Parathyroid adenoma (tissue), 2 donors: ENCODE data around the gene CD34.

Source experiments
- H2AFZ ChIP-seq: fragments of 300-600 bp; sonication (generic); one replicate; pipeline ENCODE4 v1.7.0; 2017; ENCODE audit warnings: antibody characterized with exemption, mild to moderate bottlenecking
- H3K27ac ChIP-seq: fragments of 300-600 bp; sonication (generic); one replicate; pipeline ENCODE4 v1.7.0; 2017
- H3K27me3 ChIP-seq: fragments of 300-600 bp; sonication (generic); one replicate; pipeline ENCODE4 v1.7.0; 2017; ENCODE audit warnings: low read length; ENCODE audit not compliant: control insufficient read depth, insufficient read depth
- H3K36me3 ChIP-seq: fragments of 300-600 bp; sonication (generic); one replicate; pipeline ENCODE4 v1.7.0; 2017; ENCODE audit warnings: low read length; ENCODE audit not compliant: control insufficient read depth, insufficient read depth
- H3K4me1 ChIP-seq: fragments of 300-600 bp; sonication (generic); one replicate; pipeline ENCODE4 v1.7.0; 2017; ENCODE audit warnings: control low read depth
- H3K4me2 ChIP-seq: fragments of 300-600 bp; sonication (generic); one replicate; pipeline ENCODE4 v1.7.0; 2017; ENCODE audit warnings: low read length
- H3K4me3 ChIP-seq: fragments of 300-600 bp; sonication (generic); one replicate; pipeline ENCODE4 v1.7.0; 2017; ENCODE audit warnings: low read depth, low read length
- H3K79me2 ChIP-seq: fragments of 300-600 bp; sonication (generic); one replicate; pipeline ENCODE4 v1.7.0; 2017; ENCODE audit warnings: control low read depth
- H3K9ac ChIP-seq: fragments of 300-600 bp; sonication (generic); one replicate; pipeline ENCODE4 v1.7.0; 2017; ENCODE audit warnings: mild to moderate bottlenecking
- H3K9me3 ChIP-seq: fragments of 300-600 bp; sonication (generic); one replicate; pipeline ENCODE4 v1.7.0; 2017; ENCODE audit warnings: low read length; ENCODE audit not compliant: control insufficient read depth
- TF ChIP-seq, protein P1 (sequence below): fragments of 300-600 bp; sonication (generic); IDR thresholded peaks from one replicate; pipeline ENCODE4 v1.7.0; 2017; ENCODE audit warnings: antibody characterized with exemption, mild to moderate bottlenecking
- donor health status: primary hyperparathyroidism.

Gene CD34

DNA sequence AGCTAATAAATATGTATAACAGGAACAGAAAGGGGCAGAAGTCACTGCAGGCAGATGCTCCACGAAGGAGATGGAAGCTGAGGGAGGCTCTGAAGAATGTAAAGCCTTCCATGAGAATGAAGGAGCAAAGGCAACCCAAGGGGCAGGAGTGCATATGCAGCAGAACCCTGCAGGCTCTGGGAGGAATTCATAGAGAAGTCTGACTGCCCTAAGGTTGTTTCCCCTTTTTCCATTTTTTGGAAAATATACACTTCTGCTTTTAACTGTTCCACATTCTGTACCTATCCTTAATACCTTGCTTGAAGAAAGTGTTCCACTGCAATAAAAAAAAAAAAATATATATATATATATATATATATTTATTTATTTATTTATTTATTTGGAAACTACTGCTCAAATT is 69.6 kb downstream of the CD34 start:
- no peak overlapping the region for H3K4me3 ChIP-seq
- H3K4me2 ChIP-seq, result no peak overlapping the region
- no peak overlapping the region for H2AFZ ChIP-seq
- TF ChIP-seq, protein P1, sequence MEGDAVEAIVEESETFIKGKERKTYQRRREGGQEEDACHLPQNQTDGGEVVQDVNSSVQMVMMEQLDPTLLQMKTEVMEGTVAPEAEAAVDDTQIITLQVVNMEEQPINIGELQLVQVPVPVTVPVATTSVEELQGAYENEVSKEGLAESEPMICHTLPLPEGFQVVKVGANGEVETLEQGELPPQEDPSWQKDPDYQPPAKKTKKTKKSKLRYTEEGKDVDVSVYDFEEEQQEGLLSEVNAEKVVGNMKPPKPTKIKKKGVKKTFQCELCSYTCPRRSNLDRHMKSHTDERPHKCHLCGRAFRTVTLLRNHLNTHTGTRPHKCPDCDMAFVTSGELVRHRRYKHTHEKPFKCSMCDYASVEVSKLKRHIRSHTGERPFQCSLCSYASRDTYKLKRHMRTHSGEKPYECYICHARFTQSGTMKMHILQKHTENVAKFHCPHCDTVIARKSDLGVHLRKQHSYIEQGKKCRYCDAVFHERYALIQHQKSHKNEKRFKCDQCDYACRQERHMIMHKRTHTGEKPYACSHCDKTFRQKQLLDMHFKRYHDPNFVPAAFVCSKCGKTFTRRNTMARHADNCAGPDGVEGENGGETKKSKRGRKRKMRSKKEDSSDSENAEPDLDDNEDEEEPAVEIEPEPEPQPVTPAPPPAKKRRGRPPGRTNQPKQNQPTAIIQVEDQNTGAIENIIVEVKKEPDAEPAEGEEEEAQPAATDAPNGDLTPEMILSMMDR, result no peak
- H3K27me3 ChIP-seq, result no peaks in the 10 kb centered on the region
- H3K79me2 ChIP-seq, result peaks cover 72% of the 10 kb centered on the region
- H3K9ac ChIP-seq, result no peak overlapping the region
- no peak overlapping the region for H3K27ac ChIP-seq
- H3K4me1 ChIP-seq, result peaks cover 17% of the 10 kb centered on the region
- no peaks in the 10 kb centered on the region for H3K36me3 ChIP-seq
- no peaks in the 10 kb centered on the region for H3K9me3 ChIP-seq

- TF ChIP-seq, protein P1, result no peak
- no peak overlapping the region for H3K9ac ChIP-seq
- no peaks in the 10 kb centered on the region for H3K36me3 ChIP-seq
- H3K9me3 ChIP-seq, result no peaks in the 10 kb centered on the region
- peaks cover 76% of the 10 kb centered on the region for H3K79me2 ChIP-seq
- no peak overlapping the region for H2AFZ ChIP-seq
- H3K4me2 ChIP-seq, result no peak overlapping the region
- H3K27me3 ChIP-seq, result no peaks in the 10 kb centered on the region
- no peak overlapping the region for H3K4me3 ChIP-seq
- peaks cover 15% of the 10 kb centered on the region for H3K4me1 ChIP-seq
- H3K27ac ChIP-seq, result no peak overlapping the region
Observed at GRCh38 chr1:207840380-207840779, 70.5 kb downstream of the CD34 start.

- H2AFZ ChIP-seq, result no peak overlapping the region
- no peaks in the 10 kb centered on the region for H3K36me3 ChIP-seq
- H3K27ac ChIP-seq, result no peak overlapping the region
- H3K4me1 ChIP-seq, result peaks cover 9% of the 10 kb centered on the region
- no peaks in the 10 kb centered on the region for H3K9me3 ChIP-seq
- no peak overlapping the region for H3K4me2 ChIP-seq
- H3K27me3 ChIP-seq, result no peaks in the 10 kb centered on the region
- no peak overlapping the region for H3K4me3 ChIP-seq
- peaks cover 74% of the 10 kb centered on the region for H3K79me2 ChIP-seq
- no peak overlapping the region for H3K9ac ChIP-seq
- TF ChIP-seq, protein P1, result no peak
Observed at GRCh38 chr1:207839083-207839413, 71.9 kb downstream of the CD34 start.

GRCh38 chr1:207838156-207839082 is 72.5 kb downstream of the CD34 start:
- H3K27me3 ChIP-seq, result no peaks in the 10 kb centered on the region
- no peak overlapping the region for H3K4me2 ChIP-seq
- no peaks in the 10 kb centered on the region for H3K36me3 ChIP-seq
- H3K27ac ChIP-seq, result no peak overlapping the region
- no peak overlapping the region for H3K9ac ChIP-seq
- H3K4me1 ChIP-seq, result peaks cover 9% of the 10 kb centered on the region
- H3K4me3 ChIP-seq, result no peak overlapping the region
- H3K79me2 ChIP-seq, result peaks cover 72% of the 10 kb centered on the region
- TF ChIP-seq, protein P1, result no peak
- H3K9me3 ChIP-seq, result no peaks in the 10 kb centered on the region
- no peak overlapping the region for H2AFZ ChIP-seq

DNA sequence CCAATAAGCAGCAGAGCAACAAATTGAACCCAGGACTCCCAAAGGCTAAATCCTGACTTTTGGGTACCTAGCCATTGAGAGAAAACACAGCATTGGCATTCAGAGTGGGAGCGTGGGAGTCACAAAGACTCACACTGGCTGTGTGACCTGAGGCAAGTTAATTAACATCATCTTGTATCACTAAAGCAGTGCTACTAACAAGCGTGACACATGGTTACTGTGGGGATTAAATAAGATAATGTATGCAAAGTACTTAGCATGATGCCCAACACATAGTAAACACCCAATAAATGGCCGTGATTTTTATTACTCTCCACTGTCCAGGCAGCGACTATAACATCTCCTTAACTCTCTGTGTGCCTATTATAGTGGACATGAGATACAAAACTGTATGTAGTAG is 73.3 kb downstream of the CD34 start:
- H3K27ac ChIP-seq, result no peak overlapping the region
- H3K27me3 ChIP-seq, result no peaks in the 10 kb centered on the region
- H3K9me3 ChIP-seq, result no peaks in the 10 kb centered on the region
- H3K4me2 ChIP-seq, result no peak overlapping the region
- no peak overlapping the region for H3K4me3 ChIP-seq
- no peak overlapping the region for H3K9ac ChIP-seq
- peaks cover 9% of the 10 kb centered on the region for H3K4me1 ChIP-seq
- H2AFZ ChIP-seq, result no peak overlapping the region
- H3K36me3 ChIP-seq, result no peaks in the 10 kb centered on the region
- peaks cover 69% of the 10 kb centered on the region for H3K79me2 ChIP-seq
- TF ChIP-seq, protein P1, result no peak
